ENCODE measurements around the gene LAMTOR4. TPM values are rescaled to one million over a fixed set of nuclear protein-coding genes. Genes with fewer than 3 reads are reported as not detected.

LAMTOR4 gene
- 96.6 and 125 TPM in 2 replicates for total RNA-seq

DNA sequence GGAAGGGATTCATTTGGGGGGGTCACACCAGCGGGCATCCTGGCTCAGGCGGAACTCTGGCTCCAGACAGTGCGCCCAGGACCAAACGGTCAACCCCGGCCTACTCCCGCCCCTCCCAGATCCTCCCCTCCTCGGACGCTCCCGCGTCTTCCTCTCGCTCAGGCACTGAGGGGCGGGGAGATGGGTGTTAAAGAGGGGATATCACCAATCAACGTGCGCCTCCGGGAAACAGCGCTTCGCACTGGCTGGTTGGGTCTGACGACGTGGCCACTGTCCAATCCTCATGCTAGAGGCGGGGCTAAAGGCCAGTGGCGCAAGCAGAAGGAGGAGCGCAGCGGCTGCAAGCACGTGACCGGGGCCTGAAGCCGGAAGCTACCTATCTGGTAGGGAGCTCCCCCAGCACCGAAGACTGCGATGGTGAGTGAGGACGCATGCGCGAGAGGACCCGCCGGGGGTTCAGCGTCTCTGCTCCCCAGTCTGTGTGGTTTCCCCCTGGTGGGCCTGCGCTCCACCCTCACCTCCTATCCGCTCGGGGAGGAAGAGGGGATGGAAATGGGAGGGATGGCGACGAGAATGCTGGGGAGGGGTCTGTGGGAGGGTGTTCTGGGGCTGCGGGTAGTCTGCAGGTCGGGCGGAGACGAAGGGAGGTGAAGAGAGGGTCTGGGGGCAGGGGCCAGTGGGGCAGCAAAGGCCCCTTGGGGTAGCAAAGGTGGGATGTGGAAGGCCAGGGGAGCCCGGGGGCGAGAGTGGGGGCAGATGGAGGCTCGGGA, at the start of gene LAMTOR4:
Gene LAMTOR4, plus strand, starts transcription at position 360 of the 770 bp plus-strand sequence. Its CDS starts 55 bp downstream, at position 415.
- DNase-seq (ENCODE audit: low read depth in 2 of 2), result peak; percentile 98

DNA sequence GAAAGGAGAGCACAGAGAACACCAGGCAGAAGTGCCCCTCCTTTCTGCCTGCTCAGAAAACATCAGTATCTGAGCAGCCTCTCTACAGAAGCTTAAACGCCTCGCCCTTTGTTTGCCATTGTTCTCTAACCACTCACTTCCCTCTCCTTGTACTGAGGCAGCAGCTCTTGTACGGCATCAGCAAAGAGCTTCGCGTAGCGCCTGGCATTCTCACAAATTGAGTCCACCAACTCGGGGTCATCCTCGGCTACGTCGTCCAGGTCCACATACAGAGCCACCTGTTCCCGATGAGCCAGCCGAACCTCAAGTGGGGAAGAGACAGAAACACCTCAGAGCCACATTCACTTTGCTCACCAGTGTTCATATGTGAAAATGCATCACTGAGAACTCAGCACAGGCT, 49.3 kb upstream of the LAMTOR4 start:
- peak in 1 of 2 donors; percentile 46 for DNase-seq (ENCODE audit: low read depth in 2 of 2)

DNA sequence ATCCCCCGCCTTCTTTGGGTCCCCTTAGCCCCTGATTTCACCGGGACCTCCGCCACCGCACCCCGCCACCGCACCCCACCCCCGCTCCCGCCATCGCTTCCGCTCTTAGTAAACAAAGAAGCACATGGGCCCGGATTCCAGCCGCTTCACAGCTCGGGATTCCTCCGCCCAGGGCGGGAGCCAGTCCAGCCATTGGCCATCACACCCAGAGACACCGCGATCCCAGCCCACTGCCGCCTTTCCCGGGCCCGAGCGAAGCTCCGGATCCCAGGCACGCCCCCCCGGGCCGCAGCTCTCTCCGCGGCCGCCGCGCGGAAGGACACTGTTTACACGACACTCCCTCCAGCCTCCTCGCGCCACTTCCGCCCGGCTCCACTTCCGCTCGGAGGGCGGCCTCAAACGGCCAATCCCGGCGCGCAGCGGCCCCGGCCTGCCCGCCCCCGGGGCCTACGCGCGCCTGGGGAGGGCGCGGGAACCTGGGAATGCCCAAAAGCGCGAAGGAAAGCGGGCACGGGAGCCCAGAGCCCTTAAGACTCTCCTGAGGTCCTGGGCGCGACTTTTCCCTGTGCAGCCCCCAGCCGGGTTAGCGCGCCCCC, 48.2 kb upstream of the LAMTOR4 start:
- DNase-seq (ENCODE audit: low read depth in 2 of 2), result peak; percentile 99

DNA sequence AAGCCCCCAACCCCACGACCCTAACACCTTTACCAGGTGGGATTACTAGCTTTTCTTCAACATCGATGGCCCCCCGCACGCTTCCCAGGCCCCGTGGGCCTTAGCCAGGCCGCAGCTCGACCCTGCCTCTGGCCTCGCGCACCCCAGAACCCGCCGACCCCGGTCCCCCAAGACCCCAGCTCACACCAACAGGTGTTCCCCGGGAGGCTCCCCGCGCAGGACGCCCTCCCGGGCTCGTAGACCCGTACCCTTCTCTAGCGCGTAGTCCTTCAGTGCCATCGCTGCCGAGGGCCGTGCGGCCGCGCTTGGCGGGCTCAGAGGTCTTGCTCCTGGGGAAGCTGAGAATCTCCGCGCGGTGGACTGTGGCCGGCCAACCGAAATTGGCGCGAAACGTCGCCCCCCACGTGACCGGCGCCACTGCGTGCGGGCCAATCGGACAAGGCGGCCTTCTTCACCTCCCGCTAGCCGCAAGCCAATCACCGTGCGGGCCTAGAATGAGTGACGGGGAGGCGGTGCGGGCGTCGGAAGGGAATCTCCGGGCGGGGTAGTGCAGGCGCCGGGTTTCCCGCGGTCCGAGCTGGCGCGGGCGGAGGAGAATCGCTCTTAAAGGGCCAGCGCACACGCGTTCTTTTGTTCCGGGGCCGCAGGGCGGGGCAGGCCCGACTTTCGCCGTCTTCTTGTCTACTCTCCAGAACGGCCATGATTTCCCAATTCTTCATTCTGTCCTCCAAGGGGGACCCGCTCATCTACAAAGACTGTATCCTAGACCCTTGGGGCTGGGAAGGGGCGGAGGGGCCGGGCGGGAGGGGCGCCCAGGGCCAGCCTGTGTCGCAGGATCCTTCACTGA, 47.5 kb upstream of the LAMTOR4 start, which contains the start of the genes AP4M1 and MCM7:
Gene AP4M1, plus strand, starts transcription at position 628 of the 847 bp plus-strand sequence. Its CDS starts 72 bp downstream, at position 700.
Gene MCM7, minus strand, starts transcription at position 382 of the 847 bp plus-strand sequence. Its CDS starts 103 bp downstream, at position 279.
- DNase-seq (ENCODE audit: low read depth in 2 of 2), result peak; percentile 99

DNA sequence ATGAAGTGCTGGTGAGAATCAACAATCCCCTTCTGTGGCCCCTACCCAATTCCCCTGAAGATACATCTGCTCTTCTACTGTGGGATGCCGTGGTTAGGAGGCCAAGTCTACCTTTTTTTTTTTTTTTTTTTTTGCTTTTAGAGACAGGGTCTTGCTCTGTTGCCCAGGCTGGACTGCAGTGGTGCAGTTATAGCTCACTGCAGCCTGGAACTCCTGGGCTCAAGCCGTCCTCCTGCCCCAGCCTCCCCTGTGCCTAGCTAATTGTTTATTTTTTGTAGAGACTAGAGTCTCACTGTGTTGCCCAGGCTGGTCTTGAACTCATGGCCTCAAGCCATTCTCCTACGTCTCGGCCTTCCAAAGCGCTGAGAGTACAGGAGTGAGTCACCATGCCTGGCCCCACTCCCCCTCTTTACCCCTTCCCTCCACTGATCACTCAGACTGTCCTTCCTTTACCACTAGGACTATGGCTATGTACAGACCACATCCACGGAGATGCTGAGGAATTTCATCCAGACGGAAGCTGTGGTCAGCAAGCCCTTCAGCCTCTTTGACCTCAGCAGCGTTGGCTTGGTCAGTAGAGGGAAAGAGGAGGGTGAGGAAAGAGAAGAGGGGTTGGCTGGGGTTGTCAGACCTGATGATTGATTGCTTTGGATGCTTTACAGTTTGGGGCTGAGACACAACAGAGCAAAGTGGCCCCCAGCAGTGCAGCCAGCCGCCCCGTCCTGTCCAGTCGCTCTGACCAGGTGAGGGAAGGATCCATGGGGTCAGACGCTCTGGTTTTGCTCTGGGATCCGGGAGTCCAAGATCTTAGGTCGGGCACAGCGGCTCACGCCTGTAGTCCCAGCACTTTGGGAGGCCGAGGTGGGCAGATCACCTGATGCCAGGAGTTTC, 45.5 kb upstream of the LAMTOR4 start:
- DNase-seq (ENCODE audit: low read depth in 2 of 2), result peak in 1 of 2 donors; percentile 96

DNA sequence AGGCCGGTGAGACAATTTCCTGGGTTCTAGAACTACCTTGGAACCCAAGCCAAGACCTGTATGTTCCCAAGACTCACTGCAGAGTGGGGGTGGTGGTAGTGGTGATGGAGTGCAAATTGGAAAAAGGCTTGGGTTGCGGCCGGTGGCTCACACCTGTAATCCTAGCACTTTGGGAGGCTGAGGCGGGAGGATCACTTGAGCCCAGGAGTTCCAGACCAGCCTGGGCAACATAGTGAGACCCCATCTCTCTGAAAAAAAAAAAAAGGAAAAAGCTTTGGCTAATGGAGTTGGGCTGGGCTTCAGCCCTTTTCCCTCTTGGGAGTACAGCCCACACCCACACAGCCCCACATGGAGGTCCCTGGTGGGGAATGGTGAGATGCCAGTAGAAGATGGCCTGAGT, 43.2 kb upstream of the LAMTOR4 start:
- no peak for DNase-seq (ENCODE audit: low read depth in 2 of 2)

DNA sequence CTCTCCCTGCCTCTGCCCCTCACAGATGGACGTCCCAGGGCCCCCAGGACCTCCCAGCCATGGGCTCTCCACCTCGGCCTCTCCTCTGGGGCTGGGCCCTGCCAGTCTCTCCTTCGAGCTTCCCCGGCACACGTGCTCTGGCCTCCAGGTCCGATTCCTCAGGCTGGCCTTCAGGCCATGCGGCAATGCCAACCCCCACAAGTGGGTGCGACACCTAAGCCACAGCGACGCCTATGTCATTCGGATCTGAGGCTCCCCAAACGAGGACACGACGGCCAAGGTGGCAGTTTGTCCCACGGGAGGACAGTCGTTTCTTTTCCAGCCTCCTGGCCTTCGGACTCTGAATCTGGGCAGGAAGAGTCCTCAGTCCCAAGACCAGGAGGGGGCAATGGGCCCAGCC, 42.1 kb upstream of the LAMTOR4 start:
- no peak for DNase-seq (ENCODE audit: low read depth in 2 of 2)

DNA sequence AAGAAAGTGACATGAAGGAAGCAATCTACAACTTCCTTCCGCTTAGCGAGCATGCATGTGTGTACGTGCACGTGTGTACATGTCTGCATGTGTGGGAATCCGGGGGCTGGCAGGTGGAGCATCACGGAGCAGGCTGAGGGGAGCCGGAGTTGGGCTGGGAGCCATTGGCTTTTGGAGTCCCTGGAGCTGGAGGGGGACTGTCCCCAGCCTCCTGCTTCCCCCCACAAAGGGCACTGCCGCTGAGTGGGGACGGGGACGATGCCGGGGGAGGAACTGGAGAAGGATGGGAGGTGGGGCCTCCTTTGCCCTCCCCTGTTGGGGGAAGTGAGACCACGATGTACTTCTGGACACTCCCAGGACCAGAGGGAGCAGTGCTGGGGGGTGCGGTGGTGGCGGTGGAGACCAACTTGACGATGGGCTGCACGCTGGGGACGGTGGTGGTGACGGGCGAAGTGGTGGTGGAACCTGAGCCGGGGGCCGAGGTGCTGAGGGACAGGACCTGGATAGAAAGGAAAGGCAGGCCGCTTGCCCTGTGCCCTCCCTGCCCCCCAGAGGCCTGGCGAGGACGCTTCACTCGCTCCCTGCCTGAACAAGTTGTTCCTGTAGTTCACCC, 41.5 kb upstream of the LAMTOR4 start:
- no peak for DNase-seq (ENCODE audit: low read depth in 2 of 2)

DNA sequence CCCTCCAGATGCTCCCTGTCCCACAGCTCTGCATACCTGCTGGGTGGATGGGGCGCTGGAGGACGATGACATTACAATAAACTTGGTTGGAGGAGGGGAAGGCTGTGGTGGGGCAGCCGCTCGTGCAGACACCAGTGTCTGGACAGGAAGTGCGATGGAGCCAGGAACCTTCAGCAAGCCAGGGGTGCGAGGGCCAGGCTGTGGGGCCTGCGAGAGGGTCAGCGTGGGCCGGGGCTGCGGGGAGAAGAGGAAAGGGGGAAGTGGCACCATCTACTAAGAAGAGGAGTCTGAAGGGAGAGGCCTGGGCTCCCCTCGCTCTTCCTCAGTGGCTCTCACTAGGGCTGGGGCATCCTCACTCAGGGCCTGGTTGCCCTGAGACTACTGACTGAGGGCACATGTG, 40.8 kb upstream of the LAMTOR4 start:
- DNase-seq (ENCODE audit: low read depth in 2 of 2), result no peak

DNA sequence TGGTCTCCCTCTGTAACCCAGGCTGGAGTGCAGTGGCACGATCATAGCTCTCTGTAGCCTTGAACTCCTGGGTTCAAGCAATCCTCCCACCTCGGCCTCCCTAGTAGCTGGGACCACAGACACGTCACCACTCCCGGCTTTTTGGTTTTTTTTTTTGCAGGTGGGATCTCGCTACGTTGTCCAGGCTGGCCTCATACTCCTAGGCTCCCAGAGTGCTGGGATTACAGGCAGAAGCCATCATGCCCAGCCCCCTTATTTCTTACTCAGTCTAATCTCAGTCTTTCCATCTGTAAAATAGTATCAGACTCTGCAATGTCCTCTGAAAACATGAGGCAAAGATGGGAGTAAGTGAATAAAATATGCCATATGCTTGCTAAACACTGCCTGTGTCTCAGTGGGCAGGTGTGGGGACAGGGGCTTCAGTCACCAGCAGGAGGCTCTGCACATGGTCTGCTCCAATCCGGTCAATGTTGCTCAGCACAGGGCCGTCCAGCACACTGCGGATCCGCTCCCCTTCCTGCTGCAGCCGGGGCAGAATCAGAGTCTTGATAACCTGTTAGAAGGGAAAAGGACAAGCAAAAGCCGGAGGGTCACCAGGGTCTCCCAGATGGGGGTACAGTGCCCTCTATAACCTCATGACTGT, 39.1 kb upstream of the LAMTOR4 start:
- no peak for DNase-seq (ENCODE audit: low read depth in 2 of 2)

DNA sequence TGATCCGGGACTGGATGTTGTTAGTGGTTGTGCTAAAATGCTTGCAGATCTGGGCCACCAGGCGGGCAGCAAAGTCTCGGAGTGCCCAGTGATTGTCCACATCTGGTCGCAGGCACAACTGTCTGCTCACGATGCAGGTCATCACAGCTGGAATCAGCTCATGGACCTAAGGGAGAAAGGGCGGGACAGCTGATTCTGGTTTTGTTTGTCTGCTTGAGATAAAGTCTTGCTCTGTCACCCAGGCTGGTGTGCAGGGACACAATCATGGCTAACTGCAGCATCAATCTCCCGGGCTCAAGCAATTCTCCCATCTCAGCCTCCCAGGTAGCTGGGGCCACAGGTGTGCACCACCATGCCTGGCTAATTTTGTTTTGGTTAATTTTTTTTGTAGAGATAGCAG, 37.6 kb upstream of the LAMTOR4 start:
- no peak for DNase-seq (ENCODE audit: low read depth in 2 of 2)

DNA sequence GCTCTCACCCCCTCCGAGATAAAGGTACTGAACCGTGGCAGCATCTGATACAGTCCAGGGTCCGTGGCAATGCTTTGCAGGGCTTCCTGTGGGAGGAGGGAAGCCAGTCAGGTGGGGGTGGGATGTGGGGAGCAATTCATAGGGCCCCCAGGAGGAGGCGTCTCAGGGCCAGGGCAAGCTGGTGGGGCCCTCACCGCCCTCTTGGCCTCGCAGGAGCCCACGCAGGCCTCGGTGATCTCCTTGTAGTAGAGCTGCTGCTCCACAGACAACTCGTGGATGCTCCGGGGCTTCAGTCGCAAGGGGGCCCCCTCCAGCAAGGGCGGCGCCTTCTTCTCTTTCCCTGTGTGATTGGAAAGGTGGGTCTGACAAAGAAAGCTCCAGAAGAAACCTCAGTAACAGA, 36.8 kb upstream of the LAMTOR4 start:
- no peak for DNase-seq (ENCODE audit: low read depth in 2 of 2)

DNA sequence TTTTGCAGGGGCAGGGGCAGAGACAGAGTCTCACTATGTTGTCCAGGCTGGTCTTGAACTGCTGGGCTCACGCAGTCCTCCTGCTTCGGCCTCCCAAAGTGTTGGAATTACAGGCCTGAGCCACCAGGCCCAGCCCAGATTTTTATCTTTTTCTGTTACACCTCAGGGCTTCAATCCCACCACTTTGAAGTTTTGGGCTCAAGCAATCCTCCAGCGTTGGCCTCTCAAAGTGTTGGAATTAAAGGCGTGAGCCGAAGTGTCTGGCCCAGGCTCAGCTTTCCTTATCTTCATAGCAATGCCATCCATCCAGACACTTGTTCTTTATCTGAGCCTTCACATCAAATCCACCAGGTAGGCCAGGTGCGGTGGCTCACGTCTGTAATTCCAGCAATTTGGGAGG, 33.7 kb upstream of the LAMTOR4 start:
- DNase-seq (ENCODE audit: low read depth in 2 of 2), result no peak

DNA sequence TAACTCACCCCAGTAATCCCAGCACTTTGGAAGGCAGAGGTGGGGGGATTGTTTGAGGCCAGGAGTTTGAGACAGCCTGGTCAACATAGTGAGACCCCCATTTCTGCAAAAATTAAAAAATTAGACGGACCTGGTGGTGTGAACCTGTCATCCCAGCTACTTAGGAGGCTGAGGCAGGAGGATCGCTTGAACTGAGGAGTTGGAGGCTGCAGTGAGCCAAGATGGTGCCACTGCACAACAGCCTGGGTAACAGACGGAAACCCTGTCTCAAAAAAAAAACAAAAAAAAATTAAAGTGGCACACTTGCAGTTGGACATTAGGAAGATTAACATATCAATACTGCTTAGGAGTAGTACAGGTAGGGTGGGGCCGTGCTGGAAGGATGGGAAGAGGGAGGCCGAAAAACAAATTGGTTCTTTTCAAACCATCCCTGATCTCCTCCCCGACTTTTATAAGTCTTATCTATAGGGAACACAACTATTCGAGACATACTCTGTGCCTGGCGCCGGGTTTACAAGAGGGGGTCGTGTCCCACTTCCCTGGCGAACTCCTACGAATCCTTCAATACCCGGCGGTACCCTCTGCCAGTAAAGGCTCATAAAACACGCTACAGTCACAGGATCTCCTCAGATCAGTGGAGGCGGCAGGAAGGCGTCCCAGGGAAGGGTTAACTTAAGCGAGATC, 30.2 kb upstream of the LAMTOR4 start:
- DNase-seq (ENCODE audit: low read depth in 2 of 2), result no peak

DNA sequence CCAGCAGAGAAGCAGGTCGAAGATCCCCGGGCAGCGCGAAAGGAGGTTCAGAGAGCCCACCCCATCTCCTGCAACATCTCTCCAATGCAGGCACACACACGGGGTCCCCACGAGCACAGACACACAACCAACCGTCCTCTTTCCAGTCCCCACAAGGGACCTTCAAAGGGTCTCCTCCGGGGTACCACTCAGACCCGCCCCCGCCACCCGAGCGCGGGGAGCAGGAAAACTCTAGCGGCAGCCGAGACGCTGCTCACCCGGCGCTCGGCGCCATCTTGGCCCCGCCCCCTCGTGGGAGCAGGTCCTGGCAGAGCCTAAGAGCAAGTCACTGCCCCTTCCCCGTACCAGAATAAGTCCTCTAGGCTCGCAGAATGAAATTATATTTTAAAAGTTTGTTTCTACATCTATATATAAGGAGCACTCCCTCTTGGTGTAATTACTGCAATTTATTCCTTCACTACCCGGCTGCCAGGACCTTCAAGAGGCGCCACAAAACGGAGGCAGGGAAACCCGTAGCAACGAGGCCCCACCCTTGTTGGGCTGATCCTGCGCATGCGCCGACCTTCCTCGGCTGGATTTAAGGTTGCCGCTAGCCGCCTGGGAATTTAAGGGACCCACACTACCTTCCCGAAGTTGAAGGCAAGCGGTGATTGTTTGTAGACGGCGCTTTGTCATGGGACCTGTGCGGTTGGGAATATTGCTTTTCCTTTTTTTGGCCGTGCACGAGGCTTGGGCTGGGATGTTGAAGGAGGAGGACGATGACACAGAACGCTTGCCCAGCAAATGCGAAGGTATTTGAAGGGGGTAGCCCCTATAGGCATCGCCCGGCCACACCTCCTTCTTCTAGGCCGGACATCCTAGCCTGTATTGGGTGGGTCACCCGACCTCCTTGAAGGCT, 29.4 kb upstream of the LAMTOR4 start, which contains the start of the genes CNPY4 and TAF6:
Gene CNPY4, plus strand, starts transcription at position 563 of the 898 bp plus-strand sequence. Its CDS starts 111 bp downstream, at position 674.
Gene TAF6, minus strand, starts transcription at position 287 of the 898 bp plus-strand sequence. CDS start 5,149 bp downstream, outside the sequence.
- DNase-seq (ENCODE audit: low read depth in 2 of 2), result peak; percentile 97

DNA sequence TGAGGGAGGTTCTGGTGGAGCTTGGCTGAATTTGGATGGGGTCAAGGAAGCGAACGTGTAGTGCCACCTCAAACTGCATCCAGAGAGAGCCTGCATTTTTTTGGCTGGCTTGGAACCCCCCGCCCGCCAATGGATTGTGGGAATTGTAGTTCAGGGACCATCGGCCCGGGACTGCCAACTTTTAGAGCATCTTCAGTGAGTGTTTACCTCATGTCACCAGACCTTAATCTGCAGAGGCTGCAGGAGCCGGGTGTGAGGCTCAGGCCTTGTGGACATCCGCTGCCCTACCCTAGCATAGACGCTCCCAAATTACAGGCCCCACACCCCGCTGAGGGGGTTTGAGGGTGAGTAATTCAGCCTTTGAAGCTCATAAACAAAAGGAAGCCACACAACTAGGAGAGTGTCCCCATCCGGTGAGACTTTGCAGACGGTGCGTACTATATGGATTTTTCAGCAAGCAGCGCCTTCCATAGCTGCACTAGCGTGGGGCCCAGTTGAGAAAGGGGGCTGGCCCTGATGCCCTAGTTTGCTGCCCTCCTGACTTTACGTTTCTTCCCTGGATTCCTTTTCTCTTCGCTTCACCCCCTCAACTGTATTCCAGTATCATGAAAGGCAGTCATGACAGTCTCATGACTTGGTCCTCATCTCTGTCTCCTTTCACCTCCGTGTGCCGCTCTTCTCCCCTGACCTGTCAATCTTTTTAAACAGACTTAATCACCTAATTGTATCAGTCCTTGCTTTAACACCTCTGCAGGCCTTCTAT, 28.6 kb upstream of the LAMTOR4 start:
- DNase-seq (ENCODE audit: low read depth in 2 of 2), result peak; percentile 48 to 64

DNA sequence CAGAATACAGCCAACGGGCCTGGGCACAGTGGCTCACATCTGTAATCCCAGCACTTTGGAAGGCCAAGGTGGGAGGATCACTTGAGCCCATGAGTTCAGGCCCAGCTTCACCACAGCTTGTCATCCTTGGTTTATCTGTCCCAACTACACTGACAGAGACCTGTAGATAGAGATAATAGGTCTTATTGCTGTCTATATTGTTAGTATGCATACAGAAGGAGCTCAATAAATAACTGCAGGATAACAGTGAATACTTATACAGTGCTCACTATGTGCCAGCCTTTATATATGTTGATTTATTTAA, 28.0 kb upstream of the LAMTOR4 start:
- DNase-seq (ENCODE audit: low read depth in 2 of 2), result no peak

DNA sequence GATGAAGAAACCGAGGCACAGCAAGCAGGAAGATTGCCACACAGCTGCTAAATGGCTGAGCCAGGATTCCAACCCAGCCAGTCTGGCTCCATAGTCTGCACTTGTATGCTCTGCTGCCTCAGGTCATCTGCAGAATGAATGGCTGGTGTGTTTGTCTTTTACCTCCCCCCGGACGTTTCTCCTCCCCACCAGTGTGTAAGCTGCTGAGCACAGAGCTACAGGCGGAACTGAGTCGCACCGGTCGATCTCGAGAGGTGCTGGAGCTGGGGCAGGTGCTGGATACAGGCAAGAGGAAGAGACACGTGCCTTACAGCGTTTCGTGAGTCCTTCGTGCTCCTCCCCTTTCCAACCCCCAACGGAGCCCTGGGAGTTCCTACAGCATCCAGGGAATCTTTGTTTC, 26.7 kb upstream of the LAMTOR4 start:
- DNase-seq (ENCODE audit: low read depth in 2 of 2), result no peak
